ENCODE results near the gene IFNA4.
A peak's percentile ranks its signal among the peaks of the same experiment; 100 is the strongest.

IFNA4 gene

GRCh38 chr9:21165516-21165915 lies 21.9 kb downstream of the IFNA4 start:
- DNase-seq = no peak

- DNase-seq = peak; percentile 74 to 75
Observed at GRCh38 chr9:21160178-21160577, 27.2 kb downstream of the IFNA4 start.

DNA sequence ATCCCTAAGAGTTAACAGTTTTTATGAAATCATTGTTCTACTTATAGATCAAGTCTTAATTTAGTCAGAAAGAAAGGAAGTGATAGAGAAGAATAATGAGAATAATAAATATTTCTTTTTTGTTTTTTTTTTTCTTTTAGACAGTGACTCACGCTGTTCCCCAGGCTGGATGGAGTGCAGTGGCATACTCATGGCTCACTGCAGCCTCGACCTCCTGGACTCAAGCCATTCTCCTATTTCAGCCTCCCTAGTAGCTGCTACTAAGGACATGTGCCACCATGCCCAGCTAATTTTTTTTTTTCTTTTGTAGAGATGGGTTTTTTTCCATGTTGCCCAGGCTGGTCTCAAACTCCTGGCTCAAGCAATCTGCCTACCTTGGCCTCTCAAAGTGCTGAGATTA lies 31.9 kb downstream of the IFNA4 start:
- no peak for DNase-seq

DNA sequence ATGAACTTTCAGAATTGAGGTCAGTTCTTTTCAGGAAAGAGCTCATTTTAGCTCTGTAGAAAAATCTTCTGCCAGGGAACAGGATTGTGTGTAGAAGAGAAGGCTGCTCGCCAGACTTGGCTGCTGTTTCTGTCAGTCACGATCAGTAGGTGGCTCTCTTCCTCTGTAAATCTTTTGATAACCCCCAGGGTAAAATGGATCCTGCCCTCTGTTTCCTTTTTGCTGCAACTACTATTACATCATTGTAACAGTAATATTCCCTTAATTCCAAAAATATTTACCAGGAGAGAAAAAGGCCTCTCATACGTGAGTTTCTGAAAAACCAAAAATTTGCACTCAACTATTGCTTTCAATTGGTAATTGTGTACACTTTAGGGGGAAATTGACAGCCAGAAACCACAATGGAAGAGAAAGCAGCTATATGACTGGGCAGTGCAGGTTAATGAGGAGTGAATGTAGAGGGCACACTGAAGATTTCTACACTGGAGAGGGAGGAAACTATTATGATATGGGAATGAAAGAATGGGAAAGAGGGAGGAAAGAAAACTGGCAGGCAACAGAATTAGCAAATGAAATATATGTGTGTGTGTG lies 33.3 kb downstream of the IFNA4 start:
- DNase-seq = peak; percentile 69 to 76

DNA sequence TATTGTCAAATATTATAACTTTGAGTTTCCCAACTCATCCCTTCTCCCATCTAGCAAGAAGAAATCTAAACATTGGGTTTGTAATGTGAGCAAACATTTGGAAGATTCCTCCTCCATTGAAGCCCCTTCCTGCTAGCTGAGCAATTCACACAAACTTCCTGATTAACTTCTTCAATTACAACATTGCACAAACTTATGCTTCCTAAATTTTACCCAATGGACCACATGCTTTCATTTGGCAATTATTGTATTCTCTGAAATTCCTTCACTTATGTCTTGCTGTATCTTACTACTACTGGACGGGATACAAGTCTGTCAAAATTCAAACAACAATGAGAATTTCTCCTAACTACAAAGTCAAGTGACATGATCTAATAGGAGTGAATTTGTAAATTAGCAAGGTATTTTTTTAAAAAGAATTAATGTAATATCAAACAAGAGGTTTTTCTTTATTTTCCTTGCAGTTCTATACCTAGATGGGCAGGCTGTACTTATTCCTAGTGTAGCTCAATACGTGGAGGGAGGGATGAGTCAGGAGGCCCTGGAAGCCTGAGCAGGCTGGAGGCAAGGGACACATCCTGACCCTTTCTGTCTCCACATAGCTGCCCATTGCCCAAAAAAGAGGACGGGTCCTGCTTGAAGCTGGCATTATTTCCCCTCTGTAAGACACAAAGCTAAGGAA lies 33.9 kb downstream of the IFNA4 start:
- DNase-seq = peak; percentile 59 to 67

DNA sequence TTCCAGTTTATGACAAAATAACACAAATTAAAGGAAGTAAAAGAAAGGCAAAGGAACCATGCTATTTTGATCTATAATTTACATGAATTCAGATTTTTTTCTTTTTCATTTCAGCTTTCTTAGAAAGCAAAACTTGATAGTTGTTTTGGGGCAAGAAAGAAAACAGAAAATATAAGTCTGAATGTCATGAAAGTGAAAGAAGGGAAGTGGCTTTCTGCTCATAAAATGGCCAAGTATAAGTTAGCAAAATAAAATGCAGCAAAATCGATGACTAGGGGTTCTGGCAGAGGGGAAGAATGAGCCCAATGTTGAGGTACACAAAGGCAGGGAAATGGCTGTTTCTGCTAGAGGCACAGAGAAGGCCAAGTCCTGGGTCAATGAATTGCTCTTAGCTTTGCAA lies 42.8 kb downstream of the IFNA4 start:
- DNase-seq = no peak

DNA sequence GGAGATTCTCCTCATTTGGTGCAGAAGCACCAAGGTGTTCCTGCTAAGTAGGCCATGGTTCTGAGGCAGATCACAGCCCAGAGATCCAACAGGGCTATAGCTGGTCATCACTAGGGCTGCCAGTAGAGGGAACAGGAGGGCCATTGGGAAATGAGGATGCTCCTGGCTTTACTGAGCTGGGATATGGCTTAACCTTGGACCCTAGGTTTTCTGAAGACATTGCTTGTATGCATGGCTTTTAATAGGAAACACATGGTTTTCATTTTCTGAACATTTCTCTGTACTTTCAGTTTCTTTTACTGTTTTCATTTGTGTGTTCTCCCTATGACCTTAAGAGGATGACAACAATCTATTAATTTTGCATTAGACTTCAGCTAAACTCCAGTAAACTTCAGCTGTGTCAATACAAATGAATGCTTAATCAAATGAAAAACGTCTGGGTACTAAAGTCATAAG lies 45.9 kb downstream of the IFNA4 start, which contains the start of gene IFNW1:
Gene IFNW1 (minus strand): TSS at position 406 of the 456 bp plus-strand sequence. CDS start 262 bp downstream, at position 144.
- no peak for DNase-seq

DNA sequence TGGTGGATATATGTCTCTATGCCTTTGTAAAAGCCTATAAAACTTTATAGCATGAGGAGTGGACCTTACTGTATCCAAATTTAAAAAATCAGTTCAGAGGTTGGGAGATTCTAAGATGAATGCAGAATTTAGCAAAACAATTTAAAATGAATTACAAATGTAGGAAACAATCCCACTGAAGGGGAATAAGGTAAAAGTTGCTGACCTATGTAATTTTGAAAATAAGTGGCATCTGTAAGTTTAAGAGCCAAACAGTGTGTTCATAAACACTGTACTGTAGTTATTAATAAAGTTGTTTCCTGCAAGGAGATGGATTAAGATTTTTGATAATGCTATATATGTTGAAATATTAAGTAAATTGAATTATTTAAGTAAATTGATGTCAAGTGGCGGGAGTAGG lies 50.4 kb downstream of the IFNA4 start:
- DNase-seq = no peak
